Caco-2 (cell line): ENCODE data around the gene SP140L. TPM values are rescaled to one million over a fixed set of nuclear protein-coding genes. Genes with fewer than 3 reads are reported as not detected.
"Not testable (repeated sequence)": the region's sequence is repeated elsewhere in the genome, so short reads cannot be mapped to it uniquely, and the experiment has no call there.

Source experiments
- BruUV-seq: library from RNA; stranded (reverse); fragments of 400-500 nt; replicated peaks from 2 replicates; lab custom pipeline; 2021; lab: Mats Ljungman, UMichigan
- CTCF ChIA-PET: fragments of 300-600 bp; sonication (Branson Sonifier 250); formaldehyde crosslinking; loops from one replicate; lab custom pipeline; 2022; ENCODE audit warnings: antibody characterized with exemption; lab: Charles Lee
- POLR2A ChIA-PET: fragments of 300-600 bp; sonication (Branson Sonifier 250); formaldehyde crosslinking; loops from one replicate; lab custom pipeline; 2022; ENCODE audit warnings: antibody characterized with exemption; lab: Charles Lee
- DNase-seq, 2 experiments: peaks; one replicate each; pipeline versions ENCODE4 v3.0.0 to v3.0.0-alpha.2; 2020 to 2022
- H3K27me3 ChIP-seq: replicated peaks from 2 replicates; pipeline ENCODE4 v1.6.0; 2011; ENCODE audit warnings: low read length; ENCODE audit not compliant: control insufficient read depth, insufficient read depth
- H3K36me3 ChIP-seq: 2 replicates; pipeline ENCODE4 v1.5.1; 2011; ENCODE audit warnings: low read length; ENCODE audit not compliant: control insufficient read depth, insufficient read depth
- H3K4me1 ChIP-seq: fragments of 250-450 bp; sonication (Bioruptor Pico); 2 replicates; pipeline ENCODE4 v1.5.1; 2020; ENCODE audit warnings: mild to moderate bottlenecking
- H3K4me3 ChIP-seq: 2 replicates; pipeline ENCODE4 v1.5.1; 2011; ENCODE audit warnings: low read depth, mild to moderate bottlenecking, control low read depth, low read length
- H3K9me3 ChIP-seq: fragments of 250-450 bp; sonication (Bioruptor Pico); 2 replicates; pipeline ENCODE4 v1.5.1; 2020; ENCODE audit warnings: mild to moderate bottlenecking, moderate library complexity
- H3K27ac Mint-ChIP-seq: one replicate; pipeline ENCODE4 v1.8.0; 2022; ENCODE audit warnings: mixed read lengths; ENCODE audit not compliant: unreplicated experiment
- H3K27me3 Mint-ChIP-seq: one replicate; pipeline ENCODE4 v1.8.0; 2022; ENCODE audit warnings: mixed read lengths; ENCODE audit not compliant: insufficient read depth, unreplicated experiment
- H3K36me3 Mint-ChIP-seq: one replicate; pipeline ENCODE4 v1.8.0; 2022; ENCODE audit warnings: mild to moderate bottlenecking, mixed read lengths; ENCODE audit not compliant: insufficient read depth, unreplicated experiment
- H3K4me1 Mint-ChIP-seq: one replicate; pipeline ENCODE4 v1.8.0; 2022; ENCODE audit warnings: low read depth, mixed read lengths; ENCODE audit not compliant: unreplicated experiment
- H3K4me3 Mint-ChIP-seq: one replicate; pipeline ENCODE4 v1.8.0; 2022; ENCODE audit warnings: mild to moderate bottlenecking, moderate library complexity, mixed read lengths; ENCODE audit not compliant: unreplicated experiment
- H3K9me3 Mint-ChIP-seq: one replicate; pipeline ENCODE4 v1.8.0; 2022; ENCODE audit warnings: mixed read lengths; ENCODE audit not compliant: unreplicated experiment
- intact Hi-C: fragments of 100-400 bp; cut with micrococcal nuclease; formaldehyde crosslinking; loops from one replicate; pipeline ENCODE4 v1.10.0; 2022; ENCODE audit not compliant: unreplicated experiment
- total RNA-seq: library from RNA; stranded (reverse); gene quantifications from 2 replicates; pipeline ENCODE4 v1.2.3, GENCODE V29; 2022
- TF ChIP-seq, protein P1 (sequence below), 2 experiments: fragments of 200-600 bp in 1 of 2; IDR thresholded peaks; 1 replicate in 1 of 2; 2 replicates in 1 of 2; pipeline versions ENCODE4 v1.5.1 to v1.8.0; 2011 to 2022; ENCODE audit warnings: antibody characterized with exemption in 1 of 2, control low read depth in 1 of 2, inconsistent platforms in 1 of 2, low read depth in 1 of 2, low read length in 1 of 2, mild to moderate bottlenecking in 1 of 2, moderate library complexity in 1 of 2; ENCODE audit not compliant: insufficient read depth in 1 of 2, severe bottlenecking in 1 of 2, unreplicated experiment in 1 of 2

Gene SP140L
- total RNA-seq, 1 experiment from 2014 or later, result not detected

DNA sequence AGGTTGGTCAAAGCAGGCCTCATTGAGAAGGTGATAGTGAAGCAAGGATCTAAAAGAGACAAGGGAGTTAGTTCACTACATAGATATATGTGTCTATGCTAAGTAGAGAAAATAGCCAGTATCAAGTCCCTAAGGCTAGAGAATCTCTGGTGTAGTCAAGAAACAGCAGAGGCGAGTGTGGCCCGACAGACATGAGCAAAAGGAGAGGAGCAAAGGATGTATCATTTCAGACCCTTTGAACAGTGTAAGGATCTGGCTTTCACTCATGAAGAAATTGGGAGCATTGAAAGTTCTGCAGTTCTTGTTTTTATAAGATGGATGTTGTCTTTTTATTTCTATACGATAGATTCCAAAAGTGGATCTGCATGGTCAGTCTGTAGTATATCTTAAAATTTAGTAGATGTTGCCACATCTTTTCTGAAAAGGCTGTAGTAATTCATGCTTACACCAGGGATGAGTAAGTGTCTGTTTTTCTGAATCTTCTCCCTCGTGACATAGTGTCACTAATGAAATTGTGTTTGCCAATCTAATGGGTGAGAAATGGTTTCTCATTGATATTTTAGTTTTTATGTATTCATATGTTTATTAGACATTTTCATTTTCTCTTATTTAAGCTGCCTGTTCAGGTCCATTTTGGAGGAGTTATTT lies 107.8 kb downstream of the SP140L start:
- Mint-ChIP-seq H3K27ac (no peak overlapping the region), H3K9me3 (peaks cover under 1% of the 10 kb centered on the region), H3K4me3 (no peak overlapping the region), H3K4me1 (no peaks in the 10 kb centered on the region), H3K36me3 (no peaks in the 10 kb centered on the region), H3K27me3 (no peaks in the 10 kb centered on the region)
- no peaks in the 10 kb centered on the region for H3K4me1 ChIP-seq
- ChIA-PET CTCF (no interaction called here), POLR2A (no interaction called here)
- TF ChIP-seq, protein P1, sequence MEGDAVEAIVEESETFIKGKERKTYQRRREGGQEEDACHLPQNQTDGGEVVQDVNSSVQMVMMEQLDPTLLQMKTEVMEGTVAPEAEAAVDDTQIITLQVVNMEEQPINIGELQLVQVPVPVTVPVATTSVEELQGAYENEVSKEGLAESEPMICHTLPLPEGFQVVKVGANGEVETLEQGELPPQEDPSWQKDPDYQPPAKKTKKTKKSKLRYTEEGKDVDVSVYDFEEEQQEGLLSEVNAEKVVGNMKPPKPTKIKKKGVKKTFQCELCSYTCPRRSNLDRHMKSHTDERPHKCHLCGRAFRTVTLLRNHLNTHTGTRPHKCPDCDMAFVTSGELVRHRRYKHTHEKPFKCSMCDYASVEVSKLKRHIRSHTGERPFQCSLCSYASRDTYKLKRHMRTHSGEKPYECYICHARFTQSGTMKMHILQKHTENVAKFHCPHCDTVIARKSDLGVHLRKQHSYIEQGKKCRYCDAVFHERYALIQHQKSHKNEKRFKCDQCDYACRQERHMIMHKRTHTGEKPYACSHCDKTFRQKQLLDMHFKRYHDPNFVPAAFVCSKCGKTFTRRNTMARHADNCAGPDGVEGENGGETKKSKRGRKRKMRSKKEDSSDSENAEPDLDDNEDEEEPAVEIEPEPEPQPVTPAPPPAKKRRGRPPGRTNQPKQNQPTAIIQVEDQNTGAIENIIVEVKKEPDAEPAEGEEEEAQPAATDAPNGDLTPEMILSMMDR (IDR thresholded peaks at IDR 0.05; ENCODE audit: insufficient read depth in 1 of 2, low read depth in 1 of 2, low read length in 1 of 2, severe bottlenecking in 1 of 2, unreplicated experiment in 1 of 2), result no peak
- intact Hi-C loops, result no loop called here
- no peak for DNase-seq
- H3K27me3 ChIP-seq, result no peaks in the 10 kb centered on the region
- no peak overlapping the region for H3K4me3 ChIP-seq
- H3K36me3 ChIP-seq, result no peaks in the 10 kb centered on the region
- H3K9me3 ChIP-seq, result no peaks in the 10 kb centered on the region
- no TSS peak for BruUV-seq

DNA sequence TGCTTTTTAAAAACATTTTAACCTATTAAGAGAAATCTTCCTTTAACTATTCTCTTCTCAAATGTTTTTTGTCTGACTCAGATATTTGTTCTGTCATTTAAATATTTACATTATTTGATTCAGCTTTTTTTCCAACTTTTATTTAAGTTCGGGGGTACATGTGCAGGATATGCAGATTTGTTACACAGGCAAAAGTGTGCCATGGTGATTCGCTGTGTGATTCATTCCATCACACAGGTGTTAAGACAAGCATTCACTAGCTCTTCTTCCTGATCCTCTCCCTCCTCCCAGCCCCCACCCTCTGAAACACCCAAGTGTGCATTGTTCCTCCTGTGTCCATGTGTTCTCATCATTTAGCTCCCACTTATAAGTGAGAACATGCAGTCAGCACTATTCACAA lies 108.4 kb downstream of the SP140L start:
- POLR2A ChIA-PET, result no interaction called here
- CTCF ChIA-PET, result no interaction called here
- no peaks in the 10 kb centered on the region for H3K27me3 ChIP-seq
- TF ChIP-seq, protein P1 (IDR thresholded peaks at IDR 0.05; ENCODE audit: insufficient read depth in 1 of 2, low read depth in 1 of 2, low read length in 1 of 2, severe bottlenecking in 1 of 2, unreplicated experiment in 1 of 2), result no peak
- no peaks in the 10 kb centered on the region for H3K36me3 ChIP-seq
- BruUV-seq, result no TSS peak
- no peak overlapping the region for H3K4me3 ChIP-seq
- no peaks in the 10 kb centered on the region for H3K9me3 ChIP-seq
- no peaks in the 10 kb centered on the region for H3K4me1 Mint-ChIP-seq
- H3K27me3 Mint-ChIP-seq, result no peaks in the 10 kb centered on the region
- no peaks in the 10 kb centered on the region for H3K9me3 Mint-ChIP-seq
- H3K27ac Mint-ChIP-seq, result no peak overlapping the region
- intact Hi-C loops, result no loop called here
- no peak for DNase-seq
- H3K4me1 ChIP-seq, result no peaks in the 10 kb centered on the region
- no peaks in the 10 kb centered on the region for H3K36me3 Mint-ChIP-seq
- H3K4me3 Mint-ChIP-seq, result no peak overlapping the region

DNA sequence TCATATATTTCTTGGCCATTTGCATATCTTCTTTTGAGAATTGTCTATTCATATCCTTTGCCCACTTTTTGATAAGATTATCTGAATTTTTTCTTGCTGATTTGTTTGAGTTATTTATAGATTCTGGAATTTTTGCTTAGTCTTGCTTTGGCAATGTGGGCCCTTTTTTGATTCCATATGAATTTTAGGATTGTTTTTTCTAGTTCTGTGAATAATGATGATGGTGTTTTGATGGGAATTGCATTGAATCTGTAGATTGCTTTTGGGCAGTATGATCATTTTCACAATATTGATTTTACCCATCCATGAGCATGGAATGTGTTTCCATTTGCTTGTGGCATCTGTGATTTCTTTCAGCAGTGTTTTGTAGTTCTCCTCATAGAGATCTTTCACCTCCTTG lies 112.1 kb downstream of the SP140L start:
- BruUV-seq, H3K27ac Mint-ChIP-seq, H3K27me3 Mint-ChIP-seq, H3K4me1 Mint-ChIP-seq, H3K36me3 ChIP-seq, intact Hi-C loops, H3K4me1 ChIP-seq, DNase-seq, H3K27me3 ChIP-seq, H3K9me3 Mint-ChIP-seq, H3K36me3 Mint-ChIP-seq, H3K9me3 ChIP-seq, H3K4me3 Mint-ChIP-seq, H3K4me3 ChIP-seq, CTCF ChIA-PET, POLR2A ChIA-PET: not testable (repeated sequence)
